Measurements from ENCODE around the gene CALHM3.

DNA sequence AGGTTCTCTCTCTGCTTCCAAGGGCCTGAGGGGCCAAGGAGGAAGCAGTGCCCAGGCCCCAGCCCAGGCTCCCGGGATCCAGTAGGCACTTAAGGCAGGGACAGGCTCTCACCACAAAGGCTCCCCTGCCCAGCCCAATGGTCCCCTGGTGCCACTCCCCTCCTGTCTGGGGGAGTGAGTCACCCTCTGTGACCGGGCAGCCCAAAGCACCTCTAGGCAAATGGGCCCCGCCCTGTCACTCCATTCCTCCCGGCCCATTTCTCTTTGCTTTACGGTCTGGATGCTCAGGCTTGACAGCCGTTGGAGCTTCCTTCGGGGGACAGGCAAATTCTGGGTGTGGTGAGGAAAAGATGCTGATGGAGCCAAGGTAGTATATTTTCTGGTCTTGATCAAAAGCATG, at the start of gene CALHM3:
- TF ChIP-seq, protein P1, sequence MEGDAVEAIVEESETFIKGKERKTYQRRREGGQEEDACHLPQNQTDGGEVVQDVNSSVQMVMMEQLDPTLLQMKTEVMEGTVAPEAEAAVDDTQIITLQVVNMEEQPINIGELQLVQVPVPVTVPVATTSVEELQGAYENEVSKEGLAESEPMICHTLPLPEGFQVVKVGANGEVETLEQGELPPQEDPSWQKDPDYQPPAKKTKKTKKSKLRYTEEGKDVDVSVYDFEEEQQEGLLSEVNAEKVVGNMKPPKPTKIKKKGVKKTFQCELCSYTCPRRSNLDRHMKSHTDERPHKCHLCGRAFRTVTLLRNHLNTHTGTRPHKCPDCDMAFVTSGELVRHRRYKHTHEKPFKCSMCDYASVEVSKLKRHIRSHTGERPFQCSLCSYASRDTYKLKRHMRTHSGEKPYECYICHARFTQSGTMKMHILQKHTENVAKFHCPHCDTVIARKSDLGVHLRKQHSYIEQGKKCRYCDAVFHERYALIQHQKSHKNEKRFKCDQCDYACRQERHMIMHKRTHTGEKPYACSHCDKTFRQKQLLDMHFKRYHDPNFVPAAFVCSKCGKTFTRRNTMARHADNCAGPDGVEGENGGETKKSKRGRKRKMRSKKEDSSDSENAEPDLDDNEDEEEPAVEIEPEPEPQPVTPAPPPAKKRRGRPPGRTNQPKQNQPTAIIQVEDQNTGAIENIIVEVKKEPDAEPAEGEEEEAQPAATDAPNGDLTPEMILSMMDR (conservative IDR thresholded peaks at IDR 0.05; ENCODE audit: low read length): no peak
- TF ChIP-seq EZH2phosphoT487 (IDR thresholded peaks at IDR 0.05; ENCODE audit: borderline replicate concordance, low read depth, low read length): no peak
